Measurements from ENCODE around the gene JPH2.

The JPH2 gene

DNA sequence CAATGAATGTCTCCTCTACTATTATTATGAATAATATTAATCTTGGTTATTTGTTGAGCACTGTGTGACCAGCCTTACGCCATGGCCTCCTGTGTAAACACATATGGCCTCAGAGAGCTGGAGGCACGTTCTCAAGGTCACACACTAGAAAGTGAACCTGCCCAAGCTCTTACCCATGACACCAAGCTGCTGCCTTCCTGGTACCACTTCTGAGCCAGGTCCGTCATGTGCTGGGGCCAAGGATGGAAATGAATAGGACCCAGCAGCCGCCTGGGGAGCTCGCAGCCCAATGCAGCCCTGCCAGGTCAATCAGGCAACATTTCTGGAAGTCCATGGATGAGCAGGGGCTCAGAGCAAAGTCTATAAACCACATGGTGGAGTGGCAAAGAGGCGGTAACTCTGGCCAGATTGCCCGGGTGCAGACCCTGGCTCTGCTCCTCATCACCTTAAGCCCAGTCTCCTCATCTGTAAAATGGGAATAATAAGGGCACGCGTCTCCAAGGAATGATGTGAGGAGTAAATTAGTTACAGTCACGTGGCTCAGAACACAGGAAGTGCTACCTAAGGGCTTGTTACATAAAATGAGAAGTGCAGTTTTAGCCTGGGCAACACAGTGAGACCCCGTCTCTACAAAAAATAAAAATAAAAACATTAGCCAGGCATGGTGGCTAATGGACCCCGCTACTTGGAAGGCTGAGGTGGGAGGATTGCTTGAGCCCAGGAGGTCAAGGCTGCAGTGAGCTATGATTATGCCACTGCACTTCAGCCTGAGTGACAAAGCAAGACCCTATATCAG lies 61.5 kb downstream of the JPH2 start:
- Histone ChIP-seq H2BK12ac (ENCODE audit: low read length) (no peak overlapping the region), H3K18ac (ENCODE audit: low read length) (no peak overlapping the region), H4K12ac (ENCODE audit: low read depth, low read length) (no peak overlapping the region), H3K9me3 (ENCODE audit: insufficient read depth, low read depth, low read length) (no peaks in the 10 kb centered on the region), H3K14ac (ENCODE audit: low read length) (no peak overlapping the region), H3K79me1 (ENCODE audit: low read length) (peaks cover 2% of the 10 kb centered on the region), H4K91ac (ENCODE audit: low read depth, low read length) (no peak overlapping the region), H3K4ac (ENCODE audit: low read depth, low read length) (no peak overlapping the region), H3K36me3 (ENCODE audit: control insufficient read depth in 1 of 2, insufficient read depth in 2 of 2, low read length in 2 of 2) (peaks cover 4 to 6% of the 10 kb centered on the region in 2 experiments), H3K79me2 (ENCODE audit: control insufficient read depth, insufficient read depth, low read length, poor library complexity) (no peaks in the 10 kb centered on the region), H3K4me2 (ENCODE audit: low read length) (no peak overlapping the region), H3K4me3 (ENCODE audit: low read depth, low read length) (no peak overlapping the region), H3K9ac (ENCODE audit: low read length) (no peak overlapping the region), H3K4me1 (ENCODE audit: control insufficient read depth in 1 of 2, insufficient read depth in 2 of 2, low read length in 2 of 2) (peaks cover 15 to 23% of the 10 kb centered on the region in 2 experiments), H3K27me3 (ENCODE audit: insufficient read depth, low read length) (no peaks in the 10 kb centered on the region), H2BK120ac (ENCODE audit: insufficient read depth, low read length, poor library complexity) (no peak overlapping the region), H3K27ac (ENCODE audit: low read depth, low read length) (no peak overlapping the region), H3K23ac (ENCODE audit: low read length) (no peak overlapping the region), H4K8ac (ENCODE audit: low read depth, low read length) (no peak overlapping the region), H2AFZ (ENCODE audit: insufficient read depth, low read length, poor library complexity) (no peak overlapping the region), H2AK5ac (ENCODE audit: low read length) (no peak overlapping the region), H2BK5ac (ENCODE audit: low read depth, low read length, poor library complexity) (no peak overlapping the region)
- no CpG with 5 or more reads among the region's 12 CpGs for WGBS (ENCODE audit: extremely low coverage, insufficient coverage, insufficient read length)
- no peak for DNase-seq

GRCh38 chr20:44123874-44124535 lies 63.0 kb downstream of the JPH2 start:
- no peak overlapping the region for H3K14ac ChIP-seq (ENCODE audit: low read length)
- no peak overlapping the region for H4K12ac ChIP-seq (ENCODE audit: low read depth, low read length)
- no peak overlapping the region for H2AFZ ChIP-seq (ENCODE audit: insufficient read depth, low read length, poor library complexity)
- no peak overlapping the region for H3K27ac ChIP-seq (ENCODE audit: low read depth, low read length)
- H3K9ac ChIP-seq (ENCODE audit: low read length), result no peak overlapping the region
- no CpG with 5 or more reads among the region's 8 CpGs for WGBS (ENCODE audit: extremely low coverage, insufficient coverage, insufficient read length)
- no peak overlapping the region for H4K8ac ChIP-seq (ENCODE audit: low read depth, low read length)
- H3K27me3 ChIP-seq (ENCODE audit: insufficient read depth, low read length), result no peaks in the 10 kb centered on the region
- no peak for DNase-seq
- no peak overlapping the region for H3K18ac ChIP-seq (ENCODE audit: low read length)
- no peak overlapping the region for H2BK120ac ChIP-seq (ENCODE audit: insufficient read depth, low read length, poor library complexity)
- no peaks in the 10 kb centered on the region for H3K9me3 ChIP-seq (ENCODE audit: insufficient read depth, low read depth, low read length)
- H2BK5ac ChIP-seq (ENCODE audit: low read depth, low read length, poor library complexity), result no peak overlapping the region
- H3K4ac ChIP-seq (ENCODE audit: low read depth, low read length), result no peak overlapping the region
- H3K4me2 ChIP-seq (ENCODE audit: low read length), result no peak overlapping the region
- peaks cover 12 to 14% of the 10 kb centered on the region in 2 experiments for H3K4me1 ChIP-seq (ENCODE audit: control insufficient read depth in 1 of 2, insufficient read depth in 2 of 2, low read length in 2 of 2)
- H3K36me3 ChIP-seq (ENCODE audit: control insufficient read depth in 1 of 2, insufficient read depth in 2 of 2, low read length in 2 of 2), result peaks cover 4 to 6% of the 10 kb centered on the region in 2 experiments
- H3K4me3 ChIP-seq (ENCODE audit: low read depth, low read length), result no peak overlapping the region
- no peak overlapping the region for H4K91ac ChIP-seq (ENCODE audit: low read depth, low read length)
- H3K79me2 ChIP-seq (ENCODE audit: control insufficient read depth, insufficient read depth, low read length, poor library complexity), result no peaks in the 10 kb centered on the region
- H2AK5ac ChIP-seq (ENCODE audit: low read length), result no peak overlapping the region
- no peak overlapping the region for H2BK12ac ChIP-seq (ENCODE audit: low read length)
- H3K23ac ChIP-seq (ENCODE audit: low read length), result no peak overlapping the region
- no peaks in the 10 kb centered on the region for H3K79me1 ChIP-seq (ENCODE audit: low read length)

DNA sequence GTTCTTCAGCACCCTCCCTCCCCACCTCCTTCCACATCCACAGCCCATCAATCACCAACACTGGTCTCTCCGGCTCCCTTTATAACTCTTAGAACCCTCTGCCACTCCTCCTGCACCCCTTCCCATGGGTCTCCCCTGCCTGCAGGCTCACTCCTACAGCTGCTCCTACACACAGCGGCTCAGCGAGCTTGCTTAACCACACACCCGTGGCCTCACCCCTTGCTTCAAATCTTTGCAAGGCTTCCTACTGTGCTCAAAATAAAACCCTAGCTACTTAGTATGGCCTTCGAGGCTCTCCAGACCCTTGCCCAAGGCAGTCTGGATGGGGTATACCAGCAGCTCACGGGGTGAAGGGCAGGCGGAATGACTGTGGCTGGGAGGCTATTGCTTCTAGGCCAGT lies 63.7 kb downstream of the JPH2 start:
- Histone ChIP-seq H3K4ac (ENCODE audit: low read depth, low read length) (no peak overlapping the region), H3K14ac (ENCODE audit: low read length) (no peak overlapping the region), H3K4me3 (ENCODE audit: low read depth, low read length) (no peak overlapping the region), H3K9ac (ENCODE audit: low read length) (no peak overlapping the region), H3K79me1 (ENCODE audit: low read length) (no peaks in the 10 kb centered on the region), H3K27ac (ENCODE audit: low read depth, low read length) (no peak overlapping the region), H2BK5ac (ENCODE audit: low read depth, low read length, poor library complexity) (no peak overlapping the region), H4K91ac (ENCODE audit: low read depth, low read length) (no peak overlapping the region), H4K8ac (ENCODE audit: low read depth, low read length) (no peak overlapping the region), H3K27me3 (ENCODE audit: insufficient read depth, low read length) (no peaks in the 10 kb centered on the region), H3K18ac (ENCODE audit: low read length) (no peak overlapping the region), H3K4me2 (ENCODE audit: low read length) (no peak overlapping the region), H2BK120ac (ENCODE audit: insufficient read depth, low read length, poor library complexity) (no peak overlapping the region), H2BK12ac (ENCODE audit: low read length) (no peak overlapping the region), H3K36me3 (ENCODE audit: control insufficient read depth in 1 of 2, insufficient read depth in 2 of 2, low read length in 2 of 2) (peaks cover 4 to 10% of the 10 kb centered on the region in 2 experiments), H3K4me1 (ENCODE audit: control insufficient read depth in 1 of 2, insufficient read depth in 2 of 2, low read length in 2 of 2) (peaks cover 12 to 14% of the 10 kb centered on the region in 2 experiments), H3K79me2 (ENCODE audit: control insufficient read depth, insufficient read depth, low read length, poor library complexity) (no peaks in the 10 kb centered on the region), H3K9me3 (ENCODE audit: insufficient read depth, low read depth, low read length) (no peaks in the 10 kb centered on the region), H3K23ac (ENCODE audit: low read length) (no peak overlapping the region), H2AFZ (ENCODE audit: insufficient read depth, low read length, poor library complexity) (no peak overlapping the region), H2AK5ac (ENCODE audit: low read length) (no peak overlapping the region), H4K12ac (ENCODE audit: low read depth, low read length) (no peak overlapping the region)
- no peak for DNase-seq
- WGBS (ENCODE audit: extremely low coverage, insufficient coverage, insufficient read length), result no CpG with 5 or more reads among the region's 7 CpGs

- Histone ChIP-seq H2BK120ac (ENCODE audit: insufficient read depth, low read length, poor library complexity) (no peak overlapping the region), H2AFZ (ENCODE audit: insufficient read depth, low read length, poor library complexity) (no peak overlapping the region), H3K9ac (ENCODE audit: low read length) (no peak overlapping the region), H2BK5ac (ENCODE audit: low read depth, low read length, poor library complexity) (no peak overlapping the region), H3K79me1 (ENCODE audit: low read length) (peaks cover 3% of the 10 kb centered on the region), H2BK12ac (ENCODE audit: low read length) (peak overlapping the region; percentile 15), H2AK5ac (ENCODE audit: low read length) (no peak overlapping the region), H4K8ac (ENCODE audit: low read depth, low read length) (no peak overlapping the region), H3K23ac (ENCODE audit: low read length) (no peak overlapping the region), H3K18ac (ENCODE audit: low read length) (no peak overlapping the region), H3K4me3 (ENCODE audit: low read depth, low read length) (no peak overlapping the region), H3K4ac (ENCODE audit: low read depth, low read length) (no peak overlapping the region), H3K4me2 (ENCODE audit: low read length) (no peak overlapping the region), H4K91ac (ENCODE audit: low read depth, low read length) (peak overlapping the region; percentile 15), H3K27ac (ENCODE audit: low read depth, low read length) (no peak overlapping the region), H3K36me3 (ENCODE audit: control insufficient read depth in 1 of 2, insufficient read depth in 2 of 2, low read length in 2 of 2) (peaks cover 7 to 19% of the 10 kb centered on the region in 2 experiments), H3K27me3 (ENCODE audit: insufficient read depth, low read length) (no peaks in the 10 kb centered on the region), H3K14ac (ENCODE audit: low read length) (no peak overlapping the region), H3K9me3 (ENCODE audit: insufficient read depth, low read depth, low read length) (peaks cover 2% of the 10 kb centered on the region), H3K4me1 (ENCODE audit: control insufficient read depth in 1 of 2, insufficient read depth in 2 of 2, low read length in 2 of 2) (peaks cover 15 to 18% of the 10 kb centered on the region in 2 experiments), H4K12ac (ENCODE audit: low read depth, low read length) (no peak overlapping the region), H3K79me2 (ENCODE audit: control insufficient read depth, insufficient read depth, low read length, poor library complexity) (no peaks in the 10 kb centered on the region)
- no peak for DNase-seq
- WGBS (ENCODE audit: extremely low coverage, insufficient coverage, insufficient read length), result no CpG with 5 or more reads among the region's 9 CpGs
Observed at GRCh38 chr20:44120676-44121425, 66.1 kb downstream of the JPH2 start.

All from trophoblast cell (in vitro differentiated cells and primary cell).